NCI-H1694 (cell line): ENCODE measurements around the gene POU3F1.
A peak's percentile ranks its signal among the peaks of the same experiment; 100 is the strongest.

ENCODE experiments used
- DNase-seq: peaks from one replicate; lab custom pipeline; 2025; lab: John Stamatoyannopoulos, UW

Gene POU3F1

GRCh38 chr1:38028105-38028591, 18.4 kb downstream of the POU3F1 start:
- no peak for DNase-seq

- no peak for DNase-seq
Measured at GRCh38 chr1:38027201-38028104, 19.1 kb downstream of the POU3F1 start.

GRCh38 chr1:38026592-38027200, 19.9 kb downstream of the POU3F1 start:
- DNase-seq: peak; percentile 30

- no peak for DNase-seq
Measured at GRCh38 chr1:38025664-38026063, 20.9 kb downstream of the POU3F1 start.

GRCh38 chr1:38025233-38025632, 21.4 kb downstream of the POU3F1 start:
- no peak for DNase-seq

GRCh38 chr1:38022810-38023209, 23.8 kb downstream of the POU3F1 start:
- DNase-seq: no peak

- DNase-seq: no peak
Measured at GRCh38 chr1:38021969-38022368, 24.6 kb downstream of the POU3F1 start.

GRCh38 chr1:38020396-38020795, 26.2 kb downstream of the POU3F1 start:
- DNase-seq: no peak

GRCh38 chr1:38018864-38019343, 27.7 kb downstream of the POU3F1 start:
- DNase-seq: no peak

GRCh38 chr1:38015978-38016725, 30.4 kb downstream of the POU3F1 start:
- DNase-seq: no peak

GRCh38 chr1:38014724-38015424, 31.7 kb downstream of the POU3F1 start:
- no peak for DNase-seq

- no peak for DNase-seq
Measured at GRCh38 chr1:38014171-38014570, 32.4 kb downstream of the POU3F1 start.

- no peak for DNase-seq
Measured at GRCh38 chr1:38013227-38013622, 33.4 kb downstream of the POU3F1 start.

GRCh38 chr1:38012363-38013226, 34.0 kb downstream of the POU3F1 start, which contains the start of gene UTP11:
UTP11 (plus strand) TSS chr1:38012734; CDS start chr1:38012803, 69 bp downstream.
- peak; percentile 97 for DNase-seq

- DNase-seq: no peak
Measured at GRCh38 chr1:38009841-38010180, 36.8 kb downstream of the POU3F1 start.

GRCh38 chr1:38009088-38009840, 37.3 kb downstream of the POU3F1 start:
- DNase-seq: no peak

GRCh38 chr1:38006008-38006828, 40.4 kb downstream of the POU3F1 start:
- no peak for DNase-seq

GRCh38 chr1:38005195-38006007, 41.2 kb downstream of the POU3F1 start, which contains the start of gene FHL3:
FHL3 (minus strand) TSS chr1:38005514; CDS start chr1:37999412, 6,102 bp downstream.
- DNase-seq: no peak
